ENCODE measurements around the gene PODN. TPM values are rescaled to one million over a fixed set of nuclear protein-coding genes. Genes with fewer than 3 reads are reported as not detected.

PODN gene
- total RNA-seq, 1 experiment from 2014 or later: not detected

GRCh38 chr1:53112861-53113260, 50.8 kb downstream of the PODN start:
- no peaks in the 10 kb centered on the region for H3K9me2 ChIP-seq (ENCODE audit: insufficient read depth)
- H3K27me3 ChIP-seq (ENCODE audit: insufficient read depth, low read depth): no peaks in the 10 kb centered on the region
- BruUV-seq (replicated peaks): no TSS peak
- no peaks in the 10 kb centered on the region for H4K20me1 ChIP-seq (ENCODE audit: insufficient read depth)
- ChIA-PET CTCF (no interaction called here), POLR2A (ENCODE audit: unreplicated experiment) (interaction anchor here (0.6 kb wide), 1 partner anchor 33 kb away, joined by 4 read pairs; no protein-coding TSS in a partner anchor)
- peaks cover 43% of the 10 kb centered on the region for H3K4me1 ChIP-seq (replicated peaks; ENCODE audit: insufficient read depth)
- no peak overlapping the region for H3K27ac ChIP-seq
- intact Hi-C loops (cut with micrococcal nuclease; ENCODE audit: unreplicated experiment): no loop called here
- DNase-seq: no peak
- H3K36me3 ChIP-seq (ENCODE audit: low read depth): no peaks in the 10 kb centered on the region
- H3K9me3 ChIP-seq (ENCODE audit: insufficient read depth, low read depth): no peaks in the 10 kb centered on the region
- TF ChIP-seq EZH2 (IDR thresholded peaks at IDR 0.05; ENCODE audit: low read depth) (no peak), CTCF (conservative IDR thresholded peaks at IDR 0.05) (no peak)
- H3F3A ChIP-seq (ENCODE audit: insufficient read depth, low read depth): peaks cover 15% of the 10 kb centered on the region; the same call in 1 of the 2 replicates
- no peak overlapping the region for H2AFZ ChIP-seq
- H3K79me2 ChIP-seq (ENCODE audit: low read depth): no peaks in the 10 kb centered on the region
- no peak overlapping the region for H3K4me2 ChIP-seq
- H3K4me3 ChIP-seq: no peak overlapping the region

GRCh38 chr1:53114090-53114489, 52.1 kb downstream of the PODN start:
- intact Hi-C loops (cut with micrococcal nuclease; ENCODE audit: unreplicated experiment): no loop called here
- Histone ChIP-seq H3K9me3 (ENCODE audit: insufficient read depth, low read depth) (no peaks in the 10 kb centered on the region), H3K9me2 (ENCODE audit: insufficient read depth) (no peaks in the 10 kb centered on the region), H3K79me2 (ENCODE audit: low read depth) (no peaks in the 10 kb centered on the region), H3K27ac (no peak overlapping the region), H3K36me3 (ENCODE audit: low read depth) (no peaks in the 10 kb centered on the region), H3K4me3 (no peak overlapping the region), H2AFZ (no peak overlapping the region), H3K4me2 (no peak overlapping the region), H3K4me1 (replicated peaks; ENCODE audit: insufficient read depth) (peaks cover 37% of the 10 kb centered on the region), H4K20me1 (ENCODE audit: insufficient read depth) (no peaks in the 10 kb centered on the region), H3F3A (ENCODE audit: insufficient read depth, low read depth) (peaks cover 10% of the 10 kb centered on the region; the same call in 1 of the 2 replicates), H3K27me3 (ENCODE audit: insufficient read depth, low read depth) (no peaks in the 10 kb centered on the region)
- no peak for DNase-seq
- BruUV-seq (replicated peaks): no TSS peak
- ChIA-PET CTCF (no interaction called here), POLR2A (ENCODE audit: unreplicated experiment) (no interaction called here)
- TF ChIP-seq EZH2 (IDR thresholded peaks at IDR 0.05; ENCODE audit: low read depth): no peak
- no peak for TF ChIP-seq CTCF (conservative IDR thresholded peaks at IDR 0.05)

GRCh38 chr1:53114581-53115400, 52.8 kb downstream of the PODN start:
- POLR2A ChIA-PET (ENCODE audit: unreplicated experiment): no interaction called here
- no peak for TF ChIP-seq EZH2 (IDR thresholded peaks at IDR 0.05; ENCODE audit: low read depth)
- no peak for TF ChIP-seq CTCF (conservative IDR thresholded peaks at IDR 0.05)
- H3K36me3 ChIP-seq (ENCODE audit: low read depth): no peaks in the 10 kb centered on the region
- DNase-seq: no peak
- BruUV-seq (replicated peaks): no TSS peak
- H4K20me1 ChIP-seq (ENCODE audit: insufficient read depth): no peaks in the 10 kb centered on the region
- no peak overlapping the region for H2AFZ ChIP-seq
- H3K4me2 ChIP-seq: no peak overlapping the region
- peaks cover 36% of the 10 kb centered on the region for H3K4me1 ChIP-seq (replicated peaks; ENCODE audit: insufficient read depth)
- H3K9me2 ChIP-seq (ENCODE audit: insufficient read depth): no peaks in the 10 kb centered on the region
- intact Hi-C loops (cut with micrococcal nuclease; ENCODE audit: unreplicated experiment): no loop called here
- H3K27ac ChIP-seq: no peak overlapping the region
- no peak overlapping the region for H3K4me3 ChIP-seq
- H3F3A ChIP-seq (ENCODE audit: insufficient read depth, low read depth): peaks cover 10% of the 10 kb centered on the region; the same call in 1 of the 2 replicates
- no peaks in the 10 kb centered on the region for H3K9me3 ChIP-seq (ENCODE audit: insufficient read depth, low read depth)
- H3K27me3 ChIP-seq (ENCODE audit: insufficient read depth, low read depth): no peaks in the 10 kb centered on the region
- CTCF ChIA-PET: no interaction called here
- H3K79me2 ChIP-seq (ENCODE audit: low read depth): no peaks in the 10 kb centered on the region
